DND-41 (cell line): Measurements from ENCODE around the gene KAZALD1.

ENCODE experiments used
- ATAC-seq: fragments of 200-7000 bp; cut with Tn5 transposase; 3 replicates; pipeline ENCODE4 v1.9.1; 2021; ENCODE audit warnings: low read depth; ENCODE audit not compliant: insufficient read depth
- DNase-seq: peaks from one replicate; pipeline ENCODE4 v3.0.0-alpha.2; 2020
- H2AFZ ChIP-seq: 2 replicates; pipeline ENCODE4 v1.6.0; 2012; ENCODE audit warnings: low read depth, low read length
- H3K27ac ChIP-seq: 2 replicates; pipeline ENCODE4 v1.5.1; 2012; ENCODE audit warnings: low read length, inconsistent platforms
- H3K27me3 ChIP-seq: fragments of 200-600 bp; sonication (generic); 2 replicates; pipeline ENCODE4 v1.6.0; 2012; ENCODE audit warnings: low read length, mild to moderate bottlenecking, inconsistent platforms; ENCODE audit not compliant: insufficient read depth, poor library complexity
- H3K36me3 ChIP-seq: 2 replicates; pipeline ENCODE4 v1.5.1; 2012; ENCODE audit warnings: low read length, inconsistent platforms; ENCODE audit not compliant: insufficient read depth
- H3K4me1 ChIP-seq: 2 replicates; pipeline ENCODE4 v1.5.1; 2012; ENCODE audit warnings: mild to moderate bottlenecking, low read length; ENCODE audit not compliant: insufficient read depth
- H3K4me2 ChIP-seq: 2 replicates; pipeline ENCODE4 v1.6.0; 2012; ENCODE audit warnings: mild to moderate bottlenecking, moderate library complexity, low read length, inconsistent platforms; ENCODE audit not compliant: insufficient read depth
- H3K4me3 ChIP-seq, 2 experiments: fragments of 200-600 bp in 1 of 2; shearing (Covaris generic) in 1 of 2; 2 replicates each; pipeline ENCODE4 v1.5.1; 2012 to 2016; ENCODE audit warnings: inconsistent platforms in 2 of 2, low read length in 2 of 2, mild to moderate bottlenecking in 2 of 2, low read depth in 1 of 2, moderate library complexity in 1 of 2
- H3K79me2 ChIP-seq: 2 replicates; pipeline ENCODE4 v1.6.0; 2012; ENCODE audit warnings: low read length, inconsistent platforms; ENCODE audit not compliant: insufficient read depth
- H3K9ac ChIP-seq: 2 replicates; pipeline ENCODE4 v1.6.0; 2012; ENCODE audit warnings: low read depth, mild to moderate bottlenecking, inconsistent platforms, low read length, moderate library complexity
- H3K9me3 ChIP-seq: 2 replicates; pipeline ENCODE4 v1.5.1; 2012; ENCODE audit warnings: low read length, moderate library complexity, mild to moderate bottlenecking, inconsistent platforms; ENCODE audit not compliant: insufficient read depth, severe bottlenecking
- H4K20me1 ChIP-seq: 2 replicates; pipeline ENCODE4 v1.6.0; 2012; ENCODE audit warnings: low read length; ENCODE audit not compliant: insufficient read depth
- EZH2 ChIP-seq: IDR thresholded peaks from 3 replicates; pipeline ENCODE4 v1.6.1; 2012; ENCODE audit warnings: borderline replicate concordance, low read depth, mild to moderate bottlenecking, moderate library complexity, low read length, inconsistent platforms; ENCODE audit not compliant: severe bottlenecking
- TF ChIP-seq, protein P1 (sequence below): IDR thresholded peaks from 2 replicates; pipeline ENCODE4 v1.5.1; 2012; ENCODE audit warnings: borderline replicate concordance, low read length, moderate library complexity, mild to moderate bottlenecking; ENCODE audit not compliant: poor library complexity, severe bottlenecking; ENCODE audit errors: extremely low read depth

The KAZALD1 gene

DNA sequence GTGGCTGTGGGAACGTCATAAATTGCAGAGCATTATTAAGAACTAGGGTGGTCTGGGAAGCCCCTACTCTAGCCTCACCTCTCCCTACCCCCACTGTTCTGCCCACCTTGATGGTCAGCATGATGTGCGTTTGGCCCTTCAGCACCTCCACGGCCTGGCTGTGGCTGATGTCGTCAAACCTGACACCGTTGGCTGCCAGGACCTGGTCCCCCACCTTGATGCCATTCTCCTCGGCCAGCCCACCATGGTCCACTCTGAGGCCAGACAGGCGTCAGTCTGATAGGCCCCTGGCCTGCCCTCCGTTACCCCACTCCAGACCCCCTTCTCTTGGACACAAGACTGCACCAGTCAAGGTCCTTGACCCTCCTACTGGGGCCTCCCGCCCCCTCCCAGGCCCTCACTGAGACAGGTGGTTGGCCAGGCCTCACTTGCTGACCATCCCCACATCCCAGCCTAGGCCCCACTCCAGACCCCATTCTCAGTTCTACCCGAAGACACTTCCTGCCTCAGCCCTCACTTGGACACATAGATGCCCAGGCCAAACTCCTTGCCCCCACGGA, 40.0 kb upstream of the KAZALD1 start:
- H3K4me2 ChIP-seq: no peak overlapping the region
- no peaks in the 10 kb centered on the region for H4K20me1 ChIP-seq
- no peaks in the 10 kb centered on the region for H3K36me3 ChIP-seq
- H3K4me3 ChIP-seq: no peak overlapping the region
- ATAC-seq: no peak
- no peak overlapping the region for H3K27ac ChIP-seq
- H3K79me2 ChIP-seq: no peaks in the 10 kb centered on the region
- peaks cover 4% of the 10 kb centered on the region for H3K27me3 ChIP-seq
- TF ChIP-seq EZH2: no peak
- TF ChIP-seq, protein P1, sequence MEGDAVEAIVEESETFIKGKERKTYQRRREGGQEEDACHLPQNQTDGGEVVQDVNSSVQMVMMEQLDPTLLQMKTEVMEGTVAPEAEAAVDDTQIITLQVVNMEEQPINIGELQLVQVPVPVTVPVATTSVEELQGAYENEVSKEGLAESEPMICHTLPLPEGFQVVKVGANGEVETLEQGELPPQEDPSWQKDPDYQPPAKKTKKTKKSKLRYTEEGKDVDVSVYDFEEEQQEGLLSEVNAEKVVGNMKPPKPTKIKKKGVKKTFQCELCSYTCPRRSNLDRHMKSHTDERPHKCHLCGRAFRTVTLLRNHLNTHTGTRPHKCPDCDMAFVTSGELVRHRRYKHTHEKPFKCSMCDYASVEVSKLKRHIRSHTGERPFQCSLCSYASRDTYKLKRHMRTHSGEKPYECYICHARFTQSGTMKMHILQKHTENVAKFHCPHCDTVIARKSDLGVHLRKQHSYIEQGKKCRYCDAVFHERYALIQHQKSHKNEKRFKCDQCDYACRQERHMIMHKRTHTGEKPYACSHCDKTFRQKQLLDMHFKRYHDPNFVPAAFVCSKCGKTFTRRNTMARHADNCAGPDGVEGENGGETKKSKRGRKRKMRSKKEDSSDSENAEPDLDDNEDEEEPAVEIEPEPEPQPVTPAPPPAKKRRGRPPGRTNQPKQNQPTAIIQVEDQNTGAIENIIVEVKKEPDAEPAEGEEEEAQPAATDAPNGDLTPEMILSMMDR: no peak
- H3K4me1 ChIP-seq: no peaks in the 10 kb centered on the region
- no peaks in the 10 kb centered on the region for H3K9me3 ChIP-seq
- H3K9ac ChIP-seq: no peak overlapping the region
- no peak overlapping the region for H2AFZ ChIP-seq
- DNase-seq: no peak

GRCh38 chr10:101022967-101023705, 38.7 kb upstream of the KAZALD1 start:
- TF ChIP-seq, protein P1: no peak
- TF ChIP-seq EZH2: no peak
- Histone ChIP-seq H3K27ac (no peak overlapping the region), H3K4me1 (no peaks in the 10 kb centered on the region), H3K36me3 (no peaks in the 10 kb centered on the region), H3K4me3 (no peak overlapping the region), H3K79me2 (no peaks in the 10 kb centered on the region), H3K27me3 (peaks cover 6% of the 10 kb centered on the region), H3K9me3 (no peaks in the 10 kb centered on the region), H2AFZ (no peak overlapping the region), H3K4me2 (no peak overlapping the region), H4K20me1 (no peaks in the 10 kb centered on the region), H3K9ac (no peak overlapping the region)
- no peak for DNase-seq
- no peak for ATAC-seq

GRCh38 chr10:101027106-101027720, 34.6 kb upstream of the KAZALD1 start:
- Histone ChIP-seq H4K20me1 (peaks cover 8% of the 10 kb centered on the region), H3K79me2 (no peaks in the 10 kb centered on the region), H3K4me2 (no peak overlapping the region), H3K9ac (no peak overlapping the region), H3K9me3 (no peaks in the 10 kb centered on the region), H3K4me1 (peaks cover 21% of the 10 kb centered on the region), H3K27ac (no peak overlapping the region), H2AFZ (no peak overlapping the region), H3K36me3 (no peaks in the 10 kb centered on the region), H3K27me3 (peaks cover 14% of the 10 kb centered on the region), H3K4me3 (no peak overlapping the region)
- DNase-seq: no peak
- no peak for ATAC-seq
- TF ChIP-seq EZH2: no peak
- TF ChIP-seq, protein P1: no peak
